DND-41 (cell line): ENCODE results near the gene TEAD1.

Experiments
- ATAC-seq: fragments of 200-7000 bp; cut with Tn5 transposase; 3 replicates; pipeline ENCODE4 v1.9.1; 2021; ENCODE audit warnings: low read depth; ENCODE audit not compliant: insufficient read depth
- DNase-seq: peaks from one replicate; pipeline ENCODE4 v3.0.0-alpha.2; 2020
- H2AFZ ChIP-seq: 2 replicates; pipeline ENCODE4 v1.6.0; 2012; ENCODE audit warnings: low read depth, low read length
- H3K27ac ChIP-seq: 2 replicates; pipeline ENCODE4 v1.5.1; 2012; ENCODE audit warnings: low read length, inconsistent platforms
- H3K27me3 ChIP-seq: fragments of 200-600 bp; sonication (generic); 2 replicates; pipeline ENCODE4 v1.6.0; 2012; ENCODE audit warnings: low read length, mild to moderate bottlenecking, inconsistent platforms; ENCODE audit not compliant: insufficient read depth, poor library complexity
- H3K36me3 ChIP-seq: 2 replicates; pipeline ENCODE4 v1.5.1; 2012; ENCODE audit warnings: low read length, inconsistent platforms; ENCODE audit not compliant: insufficient read depth
- H3K4me1 ChIP-seq: 2 replicates; pipeline ENCODE4 v1.5.1; 2012; ENCODE audit warnings: mild to moderate bottlenecking, low read length; ENCODE audit not compliant: insufficient read depth
- H3K4me2 ChIP-seq: 2 replicates; pipeline ENCODE4 v1.6.0; 2012; ENCODE audit warnings: mild to moderate bottlenecking, moderate library complexity, low read length, inconsistent platforms; ENCODE audit not compliant: insufficient read depth
- H3K4me3 ChIP-seq, 2 experiments: fragments of 200-600 bp in 1 of 2; shearing (Covaris generic) in 1 of 2; 2 replicates each; pipeline ENCODE4 v1.5.1; 2012 to 2016; ENCODE audit warnings: inconsistent platforms in 2 of 2, low read length in 2 of 2, mild to moderate bottlenecking in 2 of 2, low read depth in 1 of 2, moderate library complexity in 1 of 2
- H3K79me2 ChIP-seq: 2 replicates; pipeline ENCODE4 v1.6.0; 2012; ENCODE audit warnings: low read length, inconsistent platforms; ENCODE audit not compliant: insufficient read depth
- H3K9ac ChIP-seq: 2 replicates; pipeline ENCODE4 v1.6.0; 2012; ENCODE audit warnings: low read depth, mild to moderate bottlenecking, inconsistent platforms, low read length, moderate library complexity
- H3K9me3 ChIP-seq: 2 replicates; pipeline ENCODE4 v1.5.1; 2012; ENCODE audit warnings: low read length, moderate library complexity, mild to moderate bottlenecking, inconsistent platforms; ENCODE audit not compliant: insufficient read depth, severe bottlenecking
- H4K20me1 ChIP-seq: 2 replicates; pipeline ENCODE4 v1.6.0; 2012; ENCODE audit warnings: low read length; ENCODE audit not compliant: insufficient read depth
- EZH2 ChIP-seq: IDR thresholded peaks from 3 replicates; pipeline ENCODE4 v1.6.1; 2012; ENCODE audit warnings: borderline replicate concordance, low read depth, mild to moderate bottlenecking, moderate library complexity, low read length, inconsistent platforms; ENCODE audit not compliant: severe bottlenecking
- TF ChIP-seq, protein P1 (sequence below): IDR thresholded peaks from 2 replicates; pipeline ENCODE4 v1.5.1; 2012; ENCODE audit warnings: borderline replicate concordance, low read length, moderate library complexity, mild to moderate bottlenecking; ENCODE audit not compliant: poor library complexity, severe bottlenecking; ENCODE audit errors: extremely low read depth

TEAD1 gene

DNA sequence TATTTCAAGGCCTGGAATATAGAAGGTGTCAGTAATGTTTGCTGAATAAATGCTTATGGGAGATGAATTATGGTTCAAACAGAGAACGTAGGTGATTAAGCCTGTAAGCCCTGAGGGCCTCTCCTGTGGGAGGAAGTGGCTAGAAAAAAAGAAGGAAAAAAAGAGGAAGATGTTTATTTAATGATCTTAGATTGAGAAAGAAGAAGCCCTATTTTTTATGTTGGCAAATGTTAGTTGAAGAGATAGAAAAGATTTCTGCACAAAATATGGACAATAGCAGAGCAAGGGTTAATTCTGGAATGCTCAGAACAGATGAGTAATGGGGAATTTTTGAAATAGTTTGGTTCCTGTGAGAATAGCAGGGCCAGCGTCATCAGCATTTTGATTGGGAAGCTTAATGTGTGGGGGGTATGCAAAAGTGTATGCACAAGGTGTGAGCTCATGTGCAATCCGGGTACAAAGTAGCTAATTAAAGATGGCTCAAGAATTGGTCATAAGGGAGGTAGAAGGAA lies 95.7 kb downstream of the TEAD1 start:
- H3K4me1 ChIP-seq = no peaks in the 10 kb centered on the region

DNA sequence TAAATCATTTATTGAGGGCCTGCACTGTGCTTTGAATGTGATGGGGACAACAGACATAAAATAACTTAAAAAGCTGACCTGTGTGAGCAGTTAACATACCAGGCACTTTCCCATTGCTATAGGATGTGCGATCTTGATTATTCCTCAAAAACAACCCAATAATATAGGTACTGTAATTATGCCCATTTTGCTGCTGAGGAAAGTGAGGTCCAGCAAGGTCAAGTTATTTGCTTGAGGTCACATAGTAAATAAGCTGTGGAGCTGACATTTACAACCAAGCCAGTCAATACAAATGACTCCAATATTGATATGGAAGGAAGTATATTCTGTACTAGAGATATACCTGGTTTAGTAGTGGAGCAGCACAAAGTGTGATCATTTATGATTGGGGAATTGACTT lies 96.2 kb downstream of the TEAD1 start:
- Histone ChIP-seq H3K27ac (no peak overlapping the region), H3K27me3 (peaks cover 10% of the 10 kb centered on the region), H3K4me1 (no peaks in the 10 kb centered on the region), H3K4me3 (no peak overlapping the region), H3K36me3 (no peaks in the 10 kb centered on the region), H3K79me2 (no peaks in the 10 kb centered on the region), H3K9ac (no peak overlapping the region), H3K9me3 (no peaks in the 10 kb centered on the region), H4K20me1 (no peaks in the 10 kb centered on the region), H2AFZ (no peak overlapping the region), H3K4me2 (no peak overlapping the region)
- TF ChIP-seq, protein P1, sequence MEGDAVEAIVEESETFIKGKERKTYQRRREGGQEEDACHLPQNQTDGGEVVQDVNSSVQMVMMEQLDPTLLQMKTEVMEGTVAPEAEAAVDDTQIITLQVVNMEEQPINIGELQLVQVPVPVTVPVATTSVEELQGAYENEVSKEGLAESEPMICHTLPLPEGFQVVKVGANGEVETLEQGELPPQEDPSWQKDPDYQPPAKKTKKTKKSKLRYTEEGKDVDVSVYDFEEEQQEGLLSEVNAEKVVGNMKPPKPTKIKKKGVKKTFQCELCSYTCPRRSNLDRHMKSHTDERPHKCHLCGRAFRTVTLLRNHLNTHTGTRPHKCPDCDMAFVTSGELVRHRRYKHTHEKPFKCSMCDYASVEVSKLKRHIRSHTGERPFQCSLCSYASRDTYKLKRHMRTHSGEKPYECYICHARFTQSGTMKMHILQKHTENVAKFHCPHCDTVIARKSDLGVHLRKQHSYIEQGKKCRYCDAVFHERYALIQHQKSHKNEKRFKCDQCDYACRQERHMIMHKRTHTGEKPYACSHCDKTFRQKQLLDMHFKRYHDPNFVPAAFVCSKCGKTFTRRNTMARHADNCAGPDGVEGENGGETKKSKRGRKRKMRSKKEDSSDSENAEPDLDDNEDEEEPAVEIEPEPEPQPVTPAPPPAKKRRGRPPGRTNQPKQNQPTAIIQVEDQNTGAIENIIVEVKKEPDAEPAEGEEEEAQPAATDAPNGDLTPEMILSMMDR = no peak
- no peak for TF ChIP-seq EZH2
- no peak for ATAC-seq
- no peak for DNase-seq

More for the DNA sequence above, 95.7 kb downstream of the TEAD1 start:
- TF ChIP-seq, protein P1 = no peak
- no peak for TF ChIP-seq EZH2
- no peak overlapping the region for H3K9ac ChIP-seq
- DNase-seq = no peak
- no peak overlapping the region for H3K4me2 ChIP-seq
- H3K79me2 ChIP-seq = no peaks in the 10 kb centered on the region
- H3K27ac ChIP-seq = no peak overlapping the region
- no peak overlapping the region for H2AFZ ChIP-seq
- no peak for ATAC-seq
- H3K36me3 ChIP-seq = no peaks in the 10 kb centered on the region
- peaks cover 12% of the 10 kb centered on the region for H3K27me3 ChIP-seq
- H3K9me3 ChIP-seq = no peaks in the 10 kb centered on the region
- no peak overlapping the region for H3K4me3 ChIP-seq
- no peaks in the 10 kb centered on the region for H4K20me1 ChIP-seq

DNA sequence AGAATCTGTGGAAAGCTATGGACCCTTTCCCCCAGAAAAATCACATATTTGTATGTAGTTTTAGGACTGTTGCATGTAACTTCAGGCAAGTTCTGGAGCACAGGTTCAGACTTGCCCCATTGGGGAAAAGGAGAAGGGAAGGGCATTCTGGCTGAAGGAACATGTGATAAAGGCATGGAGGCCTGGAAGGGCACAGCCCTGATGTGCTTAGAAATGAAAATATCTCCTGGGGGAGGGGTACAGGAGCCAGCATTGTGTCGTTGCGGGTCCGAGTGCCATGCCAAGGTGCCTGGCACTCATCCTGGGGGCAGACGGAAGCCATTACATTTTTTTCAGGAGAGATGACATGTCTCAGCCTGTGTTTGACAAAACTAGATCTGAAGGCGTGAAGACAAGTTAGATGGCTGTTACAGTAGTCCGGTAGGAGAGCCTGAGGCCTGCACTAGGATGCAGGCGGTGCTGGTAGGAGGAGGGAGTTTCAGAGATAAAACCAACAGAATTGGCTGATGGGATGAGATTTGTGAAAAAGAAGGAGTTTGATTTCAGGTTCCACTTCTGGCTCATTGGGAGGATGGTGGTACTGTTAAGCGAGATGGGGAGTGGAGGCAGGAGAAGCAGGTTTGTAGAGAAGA lies 96.9 kb downstream of the TEAD1 start:
- no peak for ATAC-seq
- no peaks in the 10 kb centered on the region for H4K20me1 ChIP-seq
- TF ChIP-seq EZH2 = no peak
- TF ChIP-seq, protein P1 = no peak

More for the DNA sequence above, 96.9 kb downstream of the TEAD1 start:
- Histone ChIP-seq H3K4me2 (no peak overlapping the region), H3K9ac (no peak overlapping the region), H3K79me2 (no peaks in the 10 kb centered on the region), H2AFZ (no peak overlapping the region), H3K36me3 (no peaks in the 10 kb centered on the region), H3K4me3 (no peak overlapping the region), H3K9me3 (no peaks in the 10 kb centered on the region), H3K4me1 (no peaks in the 10 kb centered on the region), H3K27ac (no peak overlapping the region), H3K27me3 (peaks cover 6% of the 10 kb centered on the region)
- no peak for DNase-seq
